Heart right ventricle (tissue), 16 donors: Measurements from ENCODE around the gene LNPK. TPM values are rescaled to one million over a fixed set of nuclear protein-coding genes. Genes with fewer than 3 reads are reported as not detected.
A peak's percentile ranks its signal among the peaks of the same experiment; 100 is the strongest.

Source experiments
- ATAC-seq, 8 donors: fragments of 200-7000 bp; cut with Tn5 transposase; one replicate each; pipeline ENCODE4 v1.9.1; 2020; ENCODE audit warnings: mild to moderate bottlenecking in 8 of 8, moderate library complexity in 8 of 8, moderate number of reproducible peaks in 1 of 8
- DNase-seq, 2 donors: peaks; one replicate each; pipeline ENCODE4 v3.0.0-alpha.2; 2020
- H3K27ac ChIP-seq, 10 donors: fragments of 200-600 bp; sonication (generic) in 2 of 10; one replicate each; pipeline versions ENCODE4 v1.5.0 to v1.8.0; 2020 to 2022; ENCODE audit warnings: mild to moderate bottlenecking in 3 of 10
- H3K27me3 ChIP-seq, 7 donors: fragments of 200-600 bp; one replicate each; pipeline ENCODE4 v1.8.0; 2021 to 2022; ENCODE audit warnings: mild to moderate bottlenecking in 2 of 7
- H3K36me3 ChIP-seq, 9 donors: fragments of 200-600 bp; sonication (generic) in 1 of 9; one replicate each; pipeline versions ENCODE4 v1.5.0 to v1.8.0; 2020 to 2022; ENCODE audit warnings: mild to moderate bottlenecking in 2 of 9
- H3K4me1 ChIP-seq, 9 donors: fragments of 200-600 bp; sonication (generic) in 1 of 9; one replicate each; pipeline versions ENCODE4 v1.5.0 to v1.8.0; 2020 to 2022; ENCODE audit warnings: mild to moderate bottlenecking in 4 of 9
- H3K4me3 ChIP-seq, 10 donors: fragments of 200-600 bp; sonication (generic) in 2 of 10; one replicate each; pipeline versions ENCODE4 v1.5.0 to v1.8.0; 2020 to 2022; ENCODE audit warnings: mild to moderate bottlenecking in 7 of 10, moderate library complexity in 2 of 10
- H3K9me3 ChIP-seq, 11 donors: fragments of 200-600 bp in 10 of 11; sonication (generic) in 2 of 11; one replicate each; pipeline versions ENCODE4 v1.5.0 to v1.8.0; 2013 to 2022; ENCODE audit warnings: mild to moderate bottlenecking in 2 of 11, control low read depth in 1 of 11, moderate library complexity in 1 of 11
- WGBS, 2 donors: extraction: QIAGEN DNeasy Blood & Tissue Kit; methylation state at CpG; one replicate each; pipeline ENCODE4 v1.1.7; 2013; ENCODE audit warnings: inconsistent platforms in 1 of 2; 5-methylcytosine and 5-hydroxymethylcytosine counted together
- intact Hi-C, 10 donors: fragments of 100-400 bp; cut with DNase I; formaldehyde crosslinking; loops; one replicate each; pipeline versions ENCODE4 v1.11.1 to v1.14.2; 2022
- long read RNA-seq, 3 donors: library from polyadenylated mRNA; unstranded; transcript quantifications; one replicate each; pipeline ENCODE4 v2.0.0, GENCODE V29; 2020 to 2021
- polyA plus RNA-seq, 2 donors: library from polyadenylated mRNA; stranded (reverse); fragments of 200-250 nt; gene quantifications; one replicate each; pipeline ENCODE4 v1.2.3, GENCODE V29; 2013
- total RNA-seq, 10 donors: library from RNA; stranded (reverse); fragmentation: NEBNext Ultra II Directional in 3 of 10; extraction: Animal tissue kit (Norgen Biotek cat#: 25700) in 3 of 10; gene quantifications; one replicate each; pipeline versions ENCODE4 v1.2.1 to v1.2.4, GENCODE V29; 2021 to 2023
- TF ChIP-seq, protein P1 (sequence below), 9 donors: fragments of 200-600 bp; sonication (generic) in 2 of 9; IDR thresholded peaks; one replicate each; pipeline versions ENCODE4 v1.5.0 to v1.8.0; 2021 to 2022; ENCODE audit warnings: antibody characterized with exemption in 9 of 9, mild to moderate bottlenecking in 5 of 9, moderate library complexity in 1 of 9
- donor health status: Arrhythmogenic right ventricular cardiomyopathy.
- donor health status: ischemic (EF 13 %, LVEDD 7.1; RV severe dilation, severe dysfunction).
- donor health status: healthy with polysubstance abuse.
- donor health status: DM: no; HTN: yes; CAD: no.
- donor health status: DM: no; HTN: no; CAD: no.
- donor health status: ischemic (EF 25% LVEDD 6.9; RV normal size, moderate dysfunction).
- donor health status: ischemic (EF 25% LVEDD 5.7; RV mildly dilated, moderate dysfunction).
- donor health status: healthy.
- donor health status: DM: yes; HTN: yes; CAD: no.
- donor health status: Ischemic cardiomyopathy.
- donor health status: ischemic (EF 35%, LVEDD 5.7; RV mildly dilated, moderate dysfunction).
- donor health status: nonischemic (EF 11% LVEDD 7.7; RV severe dilation, severe dysfunction).
- donor health status: DM: yes; HTN: yes; CAD: no.
- donor health status: PGD.
- donor health status: ischemic (EF 29% LVEDD 5.4; RV normal size, mild dysfunction).
- donor health status: nonischemic (EF 23%, LVEDD 6.1; RV moderate dilation, normal function).

LNPK gene, protein sequence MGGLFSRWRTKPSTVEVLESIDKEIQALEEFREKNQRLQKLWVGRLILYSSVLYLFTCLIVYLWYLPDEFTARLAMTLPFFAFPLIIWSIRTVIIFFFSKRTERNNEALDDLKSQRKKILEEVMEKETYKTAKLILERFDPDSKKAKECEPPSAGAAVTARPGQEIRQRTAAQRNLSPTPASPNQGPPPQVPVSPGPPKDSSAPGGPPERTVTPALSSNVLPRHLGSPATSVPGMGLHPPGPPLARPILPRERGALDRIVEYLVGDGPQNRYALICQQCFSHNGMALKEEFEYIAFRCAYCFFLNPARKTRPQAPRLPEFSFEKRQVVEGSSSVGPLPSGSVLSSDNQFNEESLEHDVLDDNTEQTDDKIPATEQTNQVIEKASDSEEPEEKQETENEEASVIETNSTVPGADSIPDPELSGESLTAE
- 10 to 100 TPM; 23.3 to 51.3 (median 33.5) TPM for total RNA-seq
- 1 to 10 TPM; 4.9 to 5.1 TPM for polyA plus RNA-seq
- long read RNA-seq, donor 1, full-length matches to known transcripts, result 36 of 43 reads
- long read RNA-seq, donor 1, partial matches to known transcripts, result 1 of 43 reads
- long read RNA-seq, donor 1, other reads (novel, unspliced or antisense), result 6 of 43 reads
- long read RNA-seq, donor 2, full-length matches to known transcripts, result 24 of 33 reads
- long read RNA-seq, donor 2, partial matches to known transcripts, result 3 of 33 reads
- long read RNA-seq, donor 2, other reads (novel, unspliced or antisense), result 6 of 33 reads
- long read RNA-seq, donor 3, full-length matches to known transcripts, result 83 of 114 reads
- long read RNA-seq, donor 3, partial matches to known transcripts, result 7 of 114 reads
- long read RNA-seq, donor 3, other reads (novel, unspliced or antisense), result 24 of 114 reads

DNA sequence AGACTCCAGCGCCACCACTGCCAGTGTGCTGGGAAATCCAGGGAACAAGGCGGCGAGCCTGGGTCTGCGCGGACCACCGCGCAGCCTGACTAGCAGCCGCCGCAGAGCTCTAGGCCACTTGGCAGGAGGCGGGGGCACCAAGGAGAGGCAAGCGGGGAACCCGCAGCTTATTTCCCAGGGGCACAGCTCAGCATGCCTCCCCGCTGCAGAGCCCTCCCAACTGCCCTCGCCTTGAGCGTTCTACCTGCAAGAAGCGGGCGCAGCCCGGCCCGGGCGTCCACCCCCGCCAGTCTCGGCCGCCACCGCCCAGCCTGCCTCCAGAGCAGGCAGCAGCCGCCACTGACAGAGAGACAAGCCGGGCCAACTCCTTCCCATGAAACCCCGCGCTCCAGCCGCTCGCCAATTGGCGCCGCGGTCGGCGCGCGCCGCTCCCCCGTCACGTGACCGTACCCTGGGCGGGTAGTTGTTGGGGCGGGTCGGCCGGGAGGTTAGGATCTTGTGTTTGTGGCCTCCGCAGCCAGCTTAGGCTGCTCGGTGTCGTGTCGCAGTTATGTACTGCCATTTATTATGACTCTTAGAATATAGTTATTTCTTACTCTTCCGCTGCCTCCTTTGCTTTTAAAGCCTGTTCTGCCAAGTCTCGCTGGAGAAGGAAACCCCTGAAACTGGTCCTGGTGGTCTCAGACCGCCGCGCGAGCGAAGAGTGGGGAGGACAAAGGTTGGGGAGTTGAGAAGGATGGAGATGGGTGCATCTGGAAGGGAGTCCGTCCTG lies at the start of gene LNPK:
TSS of gene LNPK (minus strand) at position 352 of the 772 bp plus-strand sequence. CDS start 6,683 bp downstream, outside the sequence.
- WGBS, 2 donors, result 0% methylated on average over 57 of the region's 57 CpGs
- ATAC-seq (peak; percentile 97 to 99 (median 98)), DNase-seq (peak; percentile 93 to 94)
- intact Hi-C loops, result no loop called here
- Histone ChIP-seq H3K4me3 (peak within 1 kb of the TSS; percentile 56 to 92 (median 79)), H3K27me3 (no peaks in the 10 kb centered on the region), H3K36me3 (no peaks in the 10 kb centered on the region), H3K9me3 (no peaks in the 10 kb centered on the region), H3K27ac (peak within 1 kb of the TSS; percentile 39 to 95 (median 89)), H3K4me1 (peaks cover 0 to 31% (median 15%) of the 10 kb centered on the region in 9 donors)
- TF ChIP-seq, protein P1, sequence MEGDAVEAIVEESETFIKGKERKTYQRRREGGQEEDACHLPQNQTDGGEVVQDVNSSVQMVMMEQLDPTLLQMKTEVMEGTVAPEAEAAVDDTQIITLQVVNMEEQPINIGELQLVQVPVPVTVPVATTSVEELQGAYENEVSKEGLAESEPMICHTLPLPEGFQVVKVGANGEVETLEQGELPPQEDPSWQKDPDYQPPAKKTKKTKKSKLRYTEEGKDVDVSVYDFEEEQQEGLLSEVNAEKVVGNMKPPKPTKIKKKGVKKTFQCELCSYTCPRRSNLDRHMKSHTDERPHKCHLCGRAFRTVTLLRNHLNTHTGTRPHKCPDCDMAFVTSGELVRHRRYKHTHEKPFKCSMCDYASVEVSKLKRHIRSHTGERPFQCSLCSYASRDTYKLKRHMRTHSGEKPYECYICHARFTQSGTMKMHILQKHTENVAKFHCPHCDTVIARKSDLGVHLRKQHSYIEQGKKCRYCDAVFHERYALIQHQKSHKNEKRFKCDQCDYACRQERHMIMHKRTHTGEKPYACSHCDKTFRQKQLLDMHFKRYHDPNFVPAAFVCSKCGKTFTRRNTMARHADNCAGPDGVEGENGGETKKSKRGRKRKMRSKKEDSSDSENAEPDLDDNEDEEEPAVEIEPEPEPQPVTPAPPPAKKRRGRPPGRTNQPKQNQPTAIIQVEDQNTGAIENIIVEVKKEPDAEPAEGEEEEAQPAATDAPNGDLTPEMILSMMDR (IDR thresholded peaks at IDR 0.05), result no peak

DNA sequence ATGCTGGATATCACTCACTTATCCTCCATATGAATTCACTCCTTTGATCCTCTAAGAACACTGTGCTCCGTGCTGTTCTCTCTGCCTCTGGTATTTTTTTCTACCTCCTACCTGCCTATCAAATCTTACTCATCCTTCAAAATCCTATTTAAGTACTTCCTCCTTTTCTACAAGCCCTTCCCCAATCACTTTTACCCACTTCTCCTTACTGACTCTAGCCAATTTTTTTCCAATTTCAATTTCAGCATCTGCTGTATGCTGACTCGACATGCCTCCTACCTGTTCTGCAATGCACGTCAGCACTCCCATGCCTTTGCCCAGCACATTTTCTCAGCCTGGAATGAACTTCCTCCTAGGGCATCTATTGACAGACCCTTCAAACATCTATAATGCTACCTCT lies 37.3 kb upstream of the LNPK start:
- intact Hi-C loops, result loop anchor here in 1 of 10 donors (10.0 kb wide), 1 partner anchor 165 kb away; no protein-coding TSS in a partner anchor
- Histone ChIP-seq H3K27me3 (peaks cover 0 to 20% (median 4%) of the 10 kb centered on the region in 7 donors), H3K9me3 (peaks cover 0 to 11% (median 0%) of the 10 kb centered on the region in 11 donors), H3K27ac (no peak overlapping the region), H3K4me3 (no peak overlapping the region), H3K36me3 (no peaks in the 10 kb centered on the region), H3K4me1 (peaks cover 0 to 8% (median 0%) of the 10 kb centered on the region in 9 donors)
- ATAC-seq, result no peak
- no peak for DNase-seq
- TF ChIP-seq, protein P1 (IDR thresholded peaks at IDR 0.05), result no peak
- 58 to 60% methylated on average over 3 of the region's 3 CpGs for WGBS, 2 donors

DNA sequence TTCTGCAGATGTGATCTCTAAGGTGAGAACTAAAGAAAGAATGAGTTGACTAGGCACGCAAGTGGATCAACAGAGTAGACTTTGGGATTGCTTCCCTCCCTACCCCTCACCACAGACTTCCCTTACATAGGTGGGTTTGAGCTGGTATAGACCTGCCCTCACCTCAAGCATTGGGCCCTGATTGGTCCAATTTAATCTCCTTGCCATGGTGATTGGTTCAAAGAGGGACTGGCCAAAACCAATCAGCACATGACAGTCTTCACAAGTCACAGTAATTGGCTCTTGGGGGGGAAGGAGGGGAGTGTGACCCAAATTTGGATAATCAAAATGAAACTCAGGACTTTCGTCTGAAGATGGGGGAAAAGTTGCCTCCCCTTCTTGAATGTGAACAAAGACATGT lies 36.6 kb upstream of the LNPK start:
- DNase-seq, result no peak
- intact Hi-C loops, result loop anchor here in 1 of 10 donors (10.0 kb wide), 1 partner anchor 164 kb away; no protein-coding TSS in a partner anchor
- Histone ChIP-seq H3K9me3 (peaks cover 0 to 4% (median 0%) of the 10 kb centered on the region in 11 donors), H3K36me3 (no peaks in the 10 kb centered on the region), H3K27me3 (peaks cover 0 to 17% (median 4%) of the 10 kb centered on the region in 7 donors), H3K27ac (no peak overlapping the region), H3K4me3 (no peak overlapping the region), H3K4me1 (peaks cover 0 to 14% (median 0%) of the 10 kb centered on the region in 9 donors)
- TF ChIP-seq, protein P1 (IDR thresholded peaks at IDR 0.05), result no peak
- WGBS, 2 donors, result 70 to 81% methylated on average over 2 of the region's 2 CpGs
- no peak for ATAC-seq
